Measurements from ENCODE around the gene NFAM1.
A peak's percentile ranks its signal among the peaks of the same experiment; 100 is the strongest.

The NFAM1 gene, protein sequence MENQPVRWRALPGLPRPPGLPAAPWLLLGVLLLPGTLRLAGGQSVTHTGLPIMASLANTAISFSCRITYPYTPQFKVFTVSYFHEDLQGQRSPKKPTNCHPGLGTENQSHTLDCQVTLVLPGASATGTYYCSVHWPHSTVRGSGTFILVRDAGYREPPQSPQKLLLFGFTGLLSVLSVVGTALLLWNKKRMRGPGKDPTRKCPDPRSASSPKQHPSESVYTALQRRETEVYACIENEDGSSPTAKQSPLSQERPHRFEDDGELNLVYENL

GRCh38 chr22:42432020-42432596 lies at the start of gene NFAM1:
Gene NFAM1 (minus strand): TSS chr22:42432403. CDS start chr22:42432357, 46 bp downstream.
- peak; percentile 89 for DNase-seq

DNA sequence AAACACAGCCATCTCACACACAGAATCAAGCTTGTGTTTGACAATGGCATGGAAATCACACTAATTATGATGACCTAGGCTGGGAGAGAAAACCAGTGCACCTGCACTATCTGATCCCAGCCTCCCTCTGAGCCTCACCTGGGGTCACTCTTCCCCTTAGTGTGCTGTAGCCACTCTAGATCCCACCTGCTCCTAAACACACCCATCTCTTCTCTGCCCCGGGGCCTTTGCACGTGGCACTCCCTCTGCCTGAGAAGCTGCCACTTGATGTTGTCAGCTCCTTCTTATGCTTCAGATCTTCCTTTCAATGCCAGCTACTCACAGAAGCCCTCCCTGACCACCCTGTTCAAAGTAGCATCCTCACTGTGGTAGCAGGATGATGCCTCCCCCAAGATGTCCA lies 42.9 kb upstream of the NFAM1 start:
- DNase-seq: no peak

DNA sequence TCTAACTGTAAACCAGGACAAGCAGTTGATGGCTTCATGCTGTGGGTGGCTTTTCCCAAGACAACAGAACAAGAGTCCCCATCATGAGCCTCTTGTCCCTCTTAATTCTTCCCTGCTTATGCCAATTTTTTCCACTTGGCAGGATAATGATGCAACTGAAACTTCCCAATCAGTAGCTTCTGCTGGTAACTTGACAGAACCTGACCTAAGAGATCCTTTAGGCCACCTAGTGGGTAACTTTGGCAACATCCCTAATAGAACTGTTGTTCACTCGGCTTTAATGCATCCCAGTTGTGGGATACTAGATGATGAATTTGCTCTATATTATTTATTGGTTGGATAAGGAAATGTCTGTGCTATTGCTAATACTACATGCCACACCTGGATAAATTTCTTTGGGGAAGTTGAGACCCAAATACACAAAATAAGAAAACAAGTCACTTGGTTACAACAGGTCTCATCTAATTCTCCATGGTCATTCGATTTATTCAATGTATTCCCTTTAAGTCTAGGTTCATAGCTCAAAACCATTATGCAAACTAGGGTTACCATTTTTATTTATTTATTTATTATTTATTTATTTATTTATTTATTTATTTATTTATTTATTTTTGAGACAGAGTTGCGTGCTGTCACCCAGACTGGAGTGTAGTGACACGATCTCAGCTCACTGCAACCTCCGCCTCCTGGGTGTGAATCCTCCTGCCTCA lies 41.4 kb upstream of the NFAM1 start:
- peak; percentile 49 for DNase-seq

DNA sequence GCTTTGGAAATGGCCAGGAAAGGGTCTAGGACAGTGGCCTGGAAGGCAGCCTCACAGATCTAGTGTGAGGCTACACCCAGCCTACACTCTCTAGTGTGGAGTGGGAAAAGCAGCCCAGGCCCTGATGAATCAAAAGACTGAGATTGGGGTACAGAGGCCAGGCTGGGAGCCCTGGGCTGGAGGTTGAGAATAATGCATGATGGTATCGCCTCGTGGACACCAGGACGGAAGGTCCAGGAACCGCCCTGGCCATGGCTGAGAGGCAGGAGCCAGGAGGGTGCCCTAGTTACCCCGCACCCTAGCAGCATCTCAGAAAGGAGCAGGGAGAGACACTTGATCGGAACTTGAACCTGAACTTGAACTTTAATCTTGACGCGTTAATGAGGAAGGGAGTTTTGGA lies 40.5 kb upstream of the NFAM1 start:
- DNase-seq: no peak

- no peak for DNase-seq
Observed at GRCh38 chr22:42471441-42471840, 39.2 kb upstream of the NFAM1 start.

DNA sequence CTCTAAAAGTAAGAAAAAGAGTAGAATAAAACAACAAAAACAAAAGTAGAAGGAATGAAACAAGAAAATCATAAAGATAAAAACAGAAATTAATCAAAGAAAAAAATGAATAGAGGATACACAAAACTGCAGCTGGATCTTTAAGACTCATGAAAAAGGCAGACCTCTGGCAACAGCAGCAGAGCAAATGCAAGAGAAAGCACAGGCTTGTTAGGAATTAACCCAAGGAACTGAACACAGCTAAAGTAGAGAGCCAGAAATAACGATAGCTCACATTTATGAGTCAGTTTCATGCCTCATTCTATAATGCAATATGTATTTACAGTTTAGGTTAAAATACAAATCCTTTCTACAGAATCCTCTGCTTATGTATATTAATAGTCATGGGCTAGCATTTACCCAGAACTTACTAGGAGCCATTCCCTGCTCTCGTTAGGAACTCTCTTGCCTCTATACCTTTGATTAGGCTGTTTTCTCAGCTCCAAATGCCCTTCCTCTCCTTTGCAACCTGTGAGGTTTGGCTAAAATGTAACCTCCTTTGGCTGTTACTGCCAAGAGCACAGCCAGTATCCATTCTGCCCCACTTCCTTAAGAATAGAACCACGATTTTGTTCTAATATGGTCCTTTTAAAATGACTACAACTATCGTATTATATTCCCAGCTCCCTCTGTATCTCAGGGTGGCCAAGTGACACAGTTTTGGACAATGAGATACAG lies 38.3 kb upstream of the NFAM1 start:
- no peak for DNase-seq

- no peak for DNase-seq
Observed at GRCh38 chr22:42468841-42469240, 36.6 kb upstream of the NFAM1 start.

- no peak for DNase-seq
Observed at GRCh38 chr22:42462016-42462415, 29.8 kb upstream of the NFAM1 start.

DNA sequence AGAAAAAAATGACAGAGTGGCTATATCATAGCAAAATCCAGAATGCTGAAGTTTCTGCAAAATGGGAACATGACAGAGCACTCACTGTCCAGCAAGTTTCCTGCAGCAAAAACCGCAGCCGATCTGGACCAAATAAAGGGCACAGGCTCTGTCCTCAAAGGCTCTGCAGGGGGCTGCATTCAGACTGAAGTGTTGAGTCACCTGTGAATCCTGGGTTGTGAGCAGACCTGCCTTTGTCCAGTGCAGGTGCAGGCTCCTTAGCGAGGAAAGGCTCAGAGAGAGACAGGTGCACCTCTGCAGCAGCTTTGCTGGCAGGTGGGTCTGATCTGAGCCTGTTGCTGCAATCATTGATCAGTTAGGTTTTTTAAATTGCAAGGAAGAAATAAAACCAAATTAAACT lies 29.3 kb upstream of the NFAM1 start:
- DNase-seq: no peak

DNA sequence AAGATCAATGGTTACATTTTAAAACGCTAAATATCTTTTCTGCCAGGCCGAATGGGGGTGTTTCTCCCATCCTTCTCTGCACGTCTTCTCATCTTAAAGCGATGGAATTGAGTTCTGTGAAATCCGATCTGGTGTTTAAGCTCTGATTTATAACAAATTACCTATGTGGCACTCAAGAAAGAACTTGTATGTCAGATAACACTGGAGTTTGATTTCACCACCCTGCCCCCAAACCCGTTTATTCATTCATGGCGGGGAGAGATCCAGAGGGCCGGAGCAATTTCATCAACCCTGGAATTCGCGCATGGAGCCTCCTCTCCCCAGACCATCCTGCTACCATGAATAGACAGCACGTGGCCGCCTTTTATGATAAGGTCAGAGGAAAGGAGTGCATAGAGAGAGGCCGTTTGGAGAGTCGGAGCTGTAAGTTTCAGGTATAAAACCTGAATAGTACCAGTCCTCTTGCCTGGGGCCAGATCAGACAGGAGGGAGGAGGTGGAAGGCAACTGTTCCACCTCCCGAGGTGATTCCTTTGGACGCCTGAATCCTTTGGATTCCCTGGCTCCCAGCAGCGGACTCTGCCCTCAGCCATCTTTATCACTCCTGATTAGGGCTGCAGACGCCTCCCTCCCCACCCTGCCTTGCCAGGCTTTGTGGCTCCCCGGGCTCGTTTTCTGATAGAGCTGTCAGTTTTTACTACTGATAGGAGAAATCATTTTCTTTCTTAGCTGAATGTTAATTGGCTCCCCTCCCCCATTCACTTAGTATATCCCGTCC lies 27.3 kb upstream of the NFAM1 start:
- no peak for DNase-seq

DNA sequence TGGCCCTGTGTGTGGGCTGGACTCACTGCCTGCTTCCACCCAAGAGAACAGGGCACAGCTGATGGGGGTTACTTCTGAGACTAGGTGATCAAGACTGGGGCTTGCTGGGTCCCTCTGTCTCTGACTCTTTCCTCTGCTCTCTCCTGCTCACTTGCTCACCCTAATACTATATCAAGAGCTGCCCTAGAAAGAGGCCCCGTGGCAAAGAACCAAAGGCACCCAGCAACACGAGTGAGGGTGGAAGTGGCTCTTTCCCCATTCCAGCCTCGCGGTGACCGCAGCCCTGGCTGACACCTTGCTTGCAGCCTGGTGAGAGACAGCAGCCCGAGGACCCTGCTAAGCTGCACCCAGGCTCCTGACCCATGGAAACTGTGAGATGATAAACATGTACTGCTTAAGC lies 20.7 kb upstream of the NFAM1 start:
- no peak for DNase-seq

GRCh38 chr22:42452456-42452855 lies 20.3 kb upstream of the NFAM1 start:
- DNase-seq: no peak

DNA sequence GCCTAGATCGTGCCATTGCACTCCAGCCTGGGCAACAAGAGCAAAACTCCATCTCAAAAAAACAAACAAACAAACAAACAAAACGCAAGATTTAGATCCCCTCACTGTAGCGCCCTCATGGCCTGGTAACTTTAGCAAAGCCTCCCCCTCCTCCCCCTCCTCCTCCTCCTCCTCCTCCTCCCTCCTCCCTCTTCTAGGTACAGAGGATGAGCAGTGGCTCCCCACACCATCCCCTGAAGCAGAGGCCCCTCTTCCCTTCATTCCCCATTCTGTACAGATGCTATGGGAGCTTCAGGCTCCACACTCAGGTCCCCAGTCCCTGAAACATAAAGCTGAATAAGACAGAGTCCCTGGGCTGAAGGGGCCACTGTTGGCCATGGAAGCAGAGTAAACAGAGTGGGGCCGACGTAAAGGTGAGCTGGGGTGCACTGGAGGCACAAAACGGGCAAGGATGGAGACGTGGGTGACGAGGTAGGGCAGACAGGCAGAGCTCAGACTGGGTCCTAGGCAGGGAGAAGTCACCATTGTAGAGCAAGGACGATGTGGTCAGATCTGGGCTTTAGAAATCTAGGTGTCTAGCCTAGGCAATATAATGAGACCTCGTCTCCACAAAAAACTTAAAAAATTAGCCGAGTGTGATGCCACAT lies 19.4 kb upstream of the NFAM1 start:
- DNase-seq: no peak

DNA sequence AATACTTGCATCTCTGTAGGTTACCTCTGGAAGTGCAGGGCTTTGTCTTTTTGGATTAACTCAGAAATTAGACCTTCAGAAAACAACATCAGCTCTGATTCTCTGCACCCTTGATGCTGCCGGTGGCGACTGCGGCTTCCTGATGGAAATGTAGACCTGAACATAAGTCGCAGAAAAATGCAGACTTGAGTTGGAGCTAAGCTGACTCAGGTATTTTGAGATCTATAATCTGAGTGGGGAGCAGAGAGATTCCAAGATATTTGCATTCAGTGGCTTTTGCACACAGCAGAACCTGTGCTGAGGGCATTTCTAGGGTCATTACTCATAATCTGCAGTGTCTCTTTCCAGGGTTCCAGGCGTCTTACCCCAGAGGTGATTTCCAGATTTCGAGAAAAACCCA lies 18.7 kb upstream of the NFAM1 start:
- DNase-seq: no peak

GRCh38 chr22:42446151-42446550 lies 13.9 kb upstream of the NFAM1 start:
- DNase-seq: no peak

DNA sequence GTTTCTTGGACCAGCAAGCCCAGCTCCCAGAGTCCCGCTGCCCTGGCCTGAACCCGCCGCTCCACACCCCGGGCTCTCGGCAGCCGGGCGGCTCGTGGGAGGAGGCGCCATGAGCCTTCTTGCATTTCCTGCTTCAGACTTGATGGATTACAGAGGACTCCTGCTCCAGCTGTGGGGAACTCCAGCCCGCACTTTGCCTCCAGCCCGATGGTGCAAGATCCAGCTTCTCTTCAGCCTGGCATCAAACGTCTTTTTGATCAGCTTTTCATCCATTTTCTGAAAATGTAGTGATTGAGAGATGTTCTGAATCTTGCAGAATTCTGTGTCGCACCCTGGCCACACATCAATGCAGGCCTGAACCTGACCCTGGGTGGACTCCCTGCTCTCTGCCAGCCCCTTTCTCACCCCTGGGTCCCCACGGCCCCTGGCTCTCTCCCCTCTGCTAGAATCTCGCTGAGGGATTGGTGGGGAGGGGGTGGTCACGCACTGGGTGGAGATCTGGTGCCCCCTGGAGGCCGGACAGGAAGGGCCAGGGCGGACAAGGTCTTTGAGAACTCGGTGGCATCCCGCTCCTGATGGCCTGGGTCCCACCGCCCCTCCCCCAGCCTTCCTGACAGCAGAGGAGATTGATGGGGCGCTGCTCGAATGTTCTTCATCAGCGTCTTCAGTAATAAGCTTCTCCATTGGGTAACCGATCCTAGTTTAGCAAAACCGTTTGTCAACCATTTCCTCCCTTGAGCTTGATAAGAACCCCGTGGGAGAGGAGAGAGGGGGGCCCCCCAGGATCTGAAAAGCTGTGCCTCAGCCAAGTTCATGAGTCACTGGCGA lies 12.1 kb upstream of the NFAM1 start:
- DNase-seq: peak; percentile 80

DNA sequence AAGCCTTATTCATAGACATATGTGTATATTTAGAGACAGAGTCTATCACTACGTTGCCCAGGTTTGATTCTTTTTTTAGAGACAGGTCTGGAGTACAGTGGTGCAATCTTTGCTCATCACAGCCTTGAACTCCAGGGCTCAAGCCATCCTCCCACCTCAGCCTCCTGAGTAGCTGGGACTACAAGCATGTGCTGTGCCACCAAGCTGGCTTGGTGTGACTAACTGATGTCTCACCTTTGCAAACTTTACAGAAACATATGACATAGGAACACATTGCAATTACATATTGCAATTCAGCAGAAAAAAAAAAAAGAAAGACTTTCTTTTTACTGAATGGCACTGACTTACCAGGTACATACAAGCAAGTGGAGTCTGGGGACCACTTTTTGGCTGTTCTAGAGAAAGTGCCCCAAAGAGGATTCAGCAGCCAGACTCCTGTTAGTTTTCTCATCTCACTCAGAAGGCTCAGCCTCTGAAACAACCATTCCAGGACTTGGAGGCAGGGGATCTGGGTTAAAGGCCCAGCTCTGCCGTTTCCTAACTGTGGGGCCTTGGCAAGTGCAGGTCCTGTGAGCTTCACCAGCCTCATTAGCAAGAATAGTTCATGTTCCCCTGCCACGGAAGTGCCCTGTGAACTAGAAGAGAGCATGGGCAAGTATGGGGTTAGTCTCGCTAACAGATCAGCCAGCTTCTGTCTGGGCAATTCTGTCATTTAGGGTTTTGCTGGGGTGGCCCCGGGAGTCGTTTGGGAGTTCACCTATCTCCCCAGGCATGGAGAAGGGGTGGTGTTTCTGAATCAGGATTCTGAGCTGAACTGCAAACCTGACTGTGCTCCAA lies 11.3 kb upstream of the NFAM1 start:
- DNase-seq: no peak

GRCh38 chr22:42442748-42443147 lies 10.5 kb upstream of the NFAM1 start:
- no peak for DNase-seq

DNA sequence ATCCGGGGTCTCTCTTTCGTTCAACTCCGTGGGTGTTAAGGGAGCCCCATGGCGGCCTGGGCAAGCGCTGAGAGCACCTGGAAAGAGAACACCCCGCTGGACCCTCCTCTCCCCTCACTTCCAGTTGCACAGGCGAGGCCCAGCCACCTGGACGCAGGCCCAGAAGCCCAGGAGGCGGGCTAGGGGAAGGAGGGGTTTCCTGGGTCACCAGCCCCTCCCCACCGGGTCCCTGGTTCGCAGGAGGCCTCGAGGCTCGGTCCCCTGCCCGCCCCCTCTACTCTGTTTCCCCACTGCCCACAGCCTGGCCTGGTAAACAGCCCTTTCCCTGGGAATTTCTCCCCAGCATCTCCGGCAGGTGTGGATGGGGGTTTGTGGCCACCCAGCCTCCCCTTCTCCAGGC lies 8.5 kb upstream of the NFAM1 start:
- DNase-seq: no peak

Measured in NCI-H2171 (cell line).